Uterus (tissue), 2 donors: ENCODE results near the gene KIAA1586.

Source experiments
- POLR2A ChIP-seq, 2 donors: fragments of 450-650 bp; IDR thresholded peaks; one replicate each; pipeline ENCODE4 v1.6.1; 2016; ENCODE audit warnings: antibody characterized with exemption in 2 of 2, mild to moderate bottlenecking in 1 of 2, moderate library complexity in 1 of 2
- TF ChIP-seq, protein P1 (sequence below), 4 experiments: fragments of 200-600 bp in 2 of 4; fragments of 450-650 bp in 2 of 4; sonication (generic) in 2 of 4; IDR thresholded peaks; one replicate each; pipeline ENCODE4 v1.5.1; 2016 to 2019; ENCODE audit warnings: antibody characterized with exemption in 4 of 4, mild to moderate bottlenecking in 2 of 4, moderate library complexity in 1 of 4

DNA sequence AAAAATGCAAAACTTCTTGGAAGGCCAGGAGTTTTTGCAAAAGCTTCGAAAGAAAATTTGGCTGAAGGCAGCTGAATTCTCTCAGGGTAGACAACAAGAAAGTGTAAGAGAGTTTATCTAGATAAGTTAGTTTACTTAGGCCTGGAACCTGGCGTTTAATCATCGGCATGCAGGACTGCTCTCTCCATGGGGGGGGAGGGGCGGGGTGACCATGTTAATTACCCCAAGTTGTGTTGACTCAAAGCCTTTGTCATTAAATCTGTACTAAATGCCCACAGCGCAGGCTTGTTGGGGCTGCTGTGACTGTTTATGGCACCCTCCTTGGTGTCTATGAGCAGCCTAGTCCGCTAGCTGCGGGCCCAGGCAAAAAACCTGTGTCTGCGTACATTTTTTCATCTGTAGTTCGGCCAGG, 23.4 kb downstream of the KIAA1586 start:
- no peak for TF ChIP-seq POLR2A (IDR thresholded peaks at IDR 0.05)
- TF ChIP-seq, protein P1, sequence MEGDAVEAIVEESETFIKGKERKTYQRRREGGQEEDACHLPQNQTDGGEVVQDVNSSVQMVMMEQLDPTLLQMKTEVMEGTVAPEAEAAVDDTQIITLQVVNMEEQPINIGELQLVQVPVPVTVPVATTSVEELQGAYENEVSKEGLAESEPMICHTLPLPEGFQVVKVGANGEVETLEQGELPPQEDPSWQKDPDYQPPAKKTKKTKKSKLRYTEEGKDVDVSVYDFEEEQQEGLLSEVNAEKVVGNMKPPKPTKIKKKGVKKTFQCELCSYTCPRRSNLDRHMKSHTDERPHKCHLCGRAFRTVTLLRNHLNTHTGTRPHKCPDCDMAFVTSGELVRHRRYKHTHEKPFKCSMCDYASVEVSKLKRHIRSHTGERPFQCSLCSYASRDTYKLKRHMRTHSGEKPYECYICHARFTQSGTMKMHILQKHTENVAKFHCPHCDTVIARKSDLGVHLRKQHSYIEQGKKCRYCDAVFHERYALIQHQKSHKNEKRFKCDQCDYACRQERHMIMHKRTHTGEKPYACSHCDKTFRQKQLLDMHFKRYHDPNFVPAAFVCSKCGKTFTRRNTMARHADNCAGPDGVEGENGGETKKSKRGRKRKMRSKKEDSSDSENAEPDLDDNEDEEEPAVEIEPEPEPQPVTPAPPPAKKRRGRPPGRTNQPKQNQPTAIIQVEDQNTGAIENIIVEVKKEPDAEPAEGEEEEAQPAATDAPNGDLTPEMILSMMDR (IDR thresholded peaks at IDR 0.05): no peak
